Endothelial cell of umbilical vein (primary cell): ENCODE results near the gene DMWD. TPM values are rescaled to one million over a fixed set of nuclear protein-coding genes. Genes with fewer than 3 reads are reported as not detected.

Experiments used
- BruUV-seq: library from RNA; stranded (reverse); fragments of 400-500 nt; replicated peaks from 2 replicates; lab custom pipeline; 2021; lab: Mats Ljungman, UMichigan
- CTCF ChIA-PET: fragments of 300-600, 350-600 bp; sonication (Branson Sonifier 250); formaldehyde crosslinking; loops from one replicate; lab custom pipeline; 2021; ENCODE audit warnings: antibody characterized with exemption, inconsistent platforms; lab: Charles Lee
- POLR2A ChIA-PET: fragments of 300-600, 350-600 bp; sonication (Branson Sonifier 250); formaldehyde crosslinking; loops from one replicate; lab custom pipeline; 2021; ENCODE audit warnings: antibody characterized with exemption, inconsistent platforms; lab: Charles Lee
- DNase-seq: peaks from one replicate; pipeline ENCODE4 v3.0.0-alpha.2; 2011; ENCODE audit warnings: low read depth, low spot score
- FAIRE-seq: peaks from 2 replicates; lab custom pipeline; 2011; peaks lifted over from hg19 to GRCh38; lab: Jason Lieb, UNC
- H2AFZ ChIP-seq: 2 replicates; pipeline ENCODE4 v1.6.0; 2012; ENCODE audit warnings: low read depth, low read length, control low read depth, inconsistent platforms
- H3K27ac ChIP-seq: 2 replicates; pipeline ENCODE4 v1.5.1; 2011; ENCODE audit warnings: low read depth, mild to moderate bottlenecking, control low read depth, low read length, moderate library complexity; ENCODE audit not compliant: insufficient read depth
- H3K27me3 ChIP-seq, 2 experiments: 2 replicates each; pipeline versions ENCODE4 v1.6.0 to v1.6.1; 2011; ENCODE audit warnings: low read length in 2 of 2, mixed read lengths in 1 of 2; ENCODE audit not compliant: control insufficient read depth in 2 of 2, insufficient read depth in 2 of 2
- H3K36me3 ChIP-seq, 2 experiments: 2 replicates in 1 of 2; 3 replicates in 1 of 2; pipeline ENCODE4 v1.5.1; 2011; ENCODE audit warnings: low read length in 2 of 2, mild to moderate bottlenecking in 1 of 2, moderate library complexity in 1 of 2; ENCODE audit not compliant: control insufficient read depth in 2 of 2, insufficient read depth in 2 of 2; ENCODE audit errors: extremely low read depth in 1 of 2
- H3K4me1 ChIP-seq: 3 replicates; pipeline ENCODE4 v1.5.1; 2011; ENCODE audit warnings: mild to moderate bottlenecking, low read length; ENCODE audit not compliant: control insufficient read depth, insufficient read depth; ENCODE audit errors: extremely low read depth
- H3K4me2 ChIP-seq: 2 replicates; pipeline ENCODE4 v1.6.1; 2011; ENCODE audit warnings: low read length, control low read depth, mixed read lengths; ENCODE audit not compliant: insufficient read depth
- H3K4me3 ChIP-seq, 3 experiments: fragments of 200-600 bp in 1 of 3; sonication (generic), shearing (Covaris generic) in 1 of 3; replicated peaks in 1 of 3; 2 replicates each; pipeline ENCODE4 v1.5.1; 2011 to 2016; ENCODE audit warnings: control low read depth in 3 of 3, low read length in 3 of 3, mild to moderate bottlenecking in 2 of 3, inconsistent platforms in 1 of 3, low read depth in 1 of 3, moderate library complexity in 1 of 3; ENCODE audit not compliant: insufficient read depth in 1 of 3
- H3K79me2 ChIP-seq: 2 replicates; pipeline ENCODE4 v1.6.0; 2012; ENCODE audit warnings: low read length, inconsistent platforms; ENCODE audit not compliant: control insufficient read depth, insufficient read depth
- H3K9ac ChIP-seq: replicated peaks from 2 replicates; pipeline ENCODE3; 2011; ENCODE audit warnings: low read length, control low read depth; ENCODE audit not compliant: insufficient read depth; ENCODE audit errors: extremely low read depth
- H3K9me1 ChIP-seq: replicated peaks from 3 replicates; pipeline ENCODE4 v1.6.0; 2011; ENCODE audit warnings: mild to moderate bottlenecking, low read length; ENCODE audit not compliant: control insufficient read depth, insufficient read depth; ENCODE audit errors: extremely low read depth
- H3K9me3 ChIP-seq: replicated peaks from 2 replicates; pipeline ENCODE4 v1.5.1; 2012; ENCODE audit warnings: low read length, inconsistent platforms; ENCODE audit not compliant: control insufficient read depth, insufficient read depth
- H4K20me1 ChIP-seq: replicated peaks from 2 replicates; pipeline ENCODE3; 2011; ENCODE audit warnings: mild to moderate bottlenecking, low read length; ENCODE audit not compliant: control insufficient read depth, insufficient read depth; ENCODE audit errors: extremely low read depth
- EZH2 ChIP-seq: IDR thresholded peaks from 2 replicates; pipeline ENCODE4 v1.6.1; 2012; ENCODE audit warnings: borderline replicate concordance, low read depth, mild to moderate bottlenecking, moderate library complexity, low read length, inconsistent platforms; ENCODE audit not compliant: severe bottlenecking
- FOS ChIP-seq: IDR thresholded peaks from 2 replicates; pipeline ENCODE4 v1.6.1; 2011; ENCODE audit warnings: mild to moderate bottlenecking, low read length, moderate library complexity, borderline replicate concordance; ENCODE audit not compliant: insufficient read depth
- GATA2 ChIP-seq: IDR thresholded peaks from 2 replicates; pipeline ENCODE4 v1.7.0; 2011; ENCODE audit warnings: low read depth, mild to moderate bottlenecking, moderate library complexity, mixed read lengths, low read length; ENCODE audit not compliant: insufficient read length, insufficient read depth
- JUN ChIP-seq: IDR thresholded peaks from 2 replicates; pipeline ENCODE4 v1.6.1; 2011; ENCODE audit warnings: borderline replicate concordance, low read depth; ENCODE audit not compliant: insufficient read length, insufficient read depth
- MYC ChIP-seq: IDR thresholded peaks from one replicate; pipeline ENCODE4 v1.6.1; 2011; ENCODE audit warnings: mild to moderate bottlenecking, low read depth, low read length
- POLR2A ChIP-seq: IDR thresholded peaks from 2 replicates; pipeline ENCODE4 v1.6.1; 2012; ENCODE audit warnings: low read depth, mild to moderate bottlenecking, control low read depth, low read length
- POLR2AphosphoS5 ChIP-seq: IDR thresholded peaks from 2 replicates; pipeline ENCODE4 v1.6.1; 2012; ENCODE audit warnings: low read depth, mild to moderate bottlenecking, control low read depth, low read length, moderate library complexity; ENCODE audit not compliant: insufficient read depth
- dilution Hi-C: fragments of 300-500 bp; cut with MboI; formaldehyde crosslinking; loops from one replicate; pipeline ENCODE4 v1.15.0; 2019; ENCODE audit warnings: low sequenced_read_pairs; ENCODE audit not compliant: extremely low pct_ligation_motif_present
- intact Hi-C: fragments of 100-400 bp; cut with micrococcal nuclease; formaldehyde crosslinking; loops from one replicate; pipeline ENCODE4 v1.10.0; 2022
- polyA plus RNA-seq, 4 experiments: library from polyadenylated mRNA; depleted of rRNA in 3 of 4; stranded (reverse) in 3 of 4; unstranded in 1 of 4; fragments of >200 nt; gene quantifications; 2 replicates each; pipeline versions ENCODE4 v1.2.1 to v1.2.3, GENCODE V29; 2011 to 2012; ENCODE audit warnings: missing spikeins in 1 of 4
- total RNA-seq: library from RNA; stranded (reverse); gene quantifications from 2 replicates; pipeline ENCODE4 v1.2.3, GENCODE V29; 2021
- TF ChIP-seq, protein P1 (sequence below), 2 donors: IDR thresholded peaks; 1 replicate in 1 of 2; 2 replicates in 1 of 2; pipeline ENCODE4 v1.5.1; 2011; ENCODE audit warnings: low read length in 2 of 2, mild to moderate bottlenecking in 2 of 2, moderate library complexity in 2 of 2, control low read depth in 1 of 2, inconsistent platforms in 1 of 2, low read depth in 1 of 2; ENCODE audit not compliant: insufficient read depth in 1 of 2; ENCODE audit errors: extremely low read depth in 1 of 2
- TF ChIP-seq, protein P2 (sequence below): IDR thresholded peaks from 2 replicates; pipeline ENCODE4 v1.6.1; 2011; ENCODE audit not compliant: insufficient read depth, insufficient read length

Gene DMWD
- total and polyA plus RNA-seq, 2 donors (not counting 3 experiments of a cell fraction or from before 2014, with no cell fraction given) = 36.9 to 81.1 TPM

DNA sequence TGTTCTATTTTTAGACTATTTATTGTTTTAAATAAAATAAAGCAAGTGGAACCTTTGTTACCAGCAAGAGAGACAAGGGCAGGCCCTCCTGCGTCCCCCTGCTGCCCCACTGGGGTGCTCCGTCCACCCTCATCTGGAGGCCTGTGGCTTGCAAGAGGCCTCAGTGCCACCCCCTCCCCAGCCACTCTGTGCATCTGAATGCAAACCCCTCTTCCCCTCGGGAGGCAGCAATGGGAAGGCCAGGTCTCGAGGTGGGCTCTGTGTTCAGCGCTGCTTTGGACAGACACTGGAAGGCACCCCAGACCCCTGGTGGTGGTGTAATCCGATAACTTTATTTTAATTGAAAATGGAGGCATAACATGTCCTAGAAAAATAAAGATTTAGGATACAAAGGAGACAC, 28.2 kb downstream of the DMWD start:
- POLR2A ChIA-PET = no interaction called here
- no peak for FAIRE-seq

More for the DNA sequence above, 28.2 kb downstream of the DMWD start:
- H3K4me2 ChIP-seq = no peak overlapping the region
- no peaks in the 10 kb centered on the region for H3K36me3 ChIP-seq
- no peak overlapping the region for H3K4me3 ChIP-seq
- no peaks in the 10 kb centered on the region for H3K27me3 ChIP-seq
- H3K9ac ChIP-seq = no peak overlapping the region
- peaks cover 2% of the 10 kb centered on the region for H3K79me2 ChIP-seq
- dilution Hi-C loops = no loop called here
- CTCF ChIA-PET = interaction anchor here (6.7 kb wide), 1 partner anchor 71 kb away, joined by 56 read pairs; the partner anchor contains the start of genes QPCTL and SNRPD2
- no peaks in the 10 kb centered on the region for H3K9me3 ChIP-seq
- intact Hi-C loops = no loop called here
- no peak for DNase-seq
- TF ChIP-seq, protein P1, sequence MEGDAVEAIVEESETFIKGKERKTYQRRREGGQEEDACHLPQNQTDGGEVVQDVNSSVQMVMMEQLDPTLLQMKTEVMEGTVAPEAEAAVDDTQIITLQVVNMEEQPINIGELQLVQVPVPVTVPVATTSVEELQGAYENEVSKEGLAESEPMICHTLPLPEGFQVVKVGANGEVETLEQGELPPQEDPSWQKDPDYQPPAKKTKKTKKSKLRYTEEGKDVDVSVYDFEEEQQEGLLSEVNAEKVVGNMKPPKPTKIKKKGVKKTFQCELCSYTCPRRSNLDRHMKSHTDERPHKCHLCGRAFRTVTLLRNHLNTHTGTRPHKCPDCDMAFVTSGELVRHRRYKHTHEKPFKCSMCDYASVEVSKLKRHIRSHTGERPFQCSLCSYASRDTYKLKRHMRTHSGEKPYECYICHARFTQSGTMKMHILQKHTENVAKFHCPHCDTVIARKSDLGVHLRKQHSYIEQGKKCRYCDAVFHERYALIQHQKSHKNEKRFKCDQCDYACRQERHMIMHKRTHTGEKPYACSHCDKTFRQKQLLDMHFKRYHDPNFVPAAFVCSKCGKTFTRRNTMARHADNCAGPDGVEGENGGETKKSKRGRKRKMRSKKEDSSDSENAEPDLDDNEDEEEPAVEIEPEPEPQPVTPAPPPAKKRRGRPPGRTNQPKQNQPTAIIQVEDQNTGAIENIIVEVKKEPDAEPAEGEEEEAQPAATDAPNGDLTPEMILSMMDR (IDR thresholded peaks at IDR 0.05; ENCODE audit: extremely low read depth in 1 of 2, insufficient read depth in 1 of 2, low read depth in 1 of 2, low read length in 2 of 2) = no peak
- TF ChIP-seq EZH2 (no peak), POLR2AphosphoS5 (no peak), JUN (no peak), FOS (no peak), MYC (no peak), POLR2A (no peak), GATA2 (no peak)
- TF ChIP-seq, protein P2, sequence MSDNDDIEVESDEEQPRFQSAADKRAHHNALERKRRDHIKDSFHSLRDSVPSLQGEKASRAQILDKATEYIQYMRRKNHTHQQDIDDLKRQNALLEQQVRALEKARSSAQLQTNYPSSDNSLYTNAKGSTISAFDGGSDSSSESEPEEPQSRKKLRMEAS = no peak
- H3K27ac ChIP-seq = no peak overlapping the region
- H3K9me1 ChIP-seq = no peaks in the 10 kb centered on the region
- no peak overlapping the region for H2AFZ ChIP-seq
- H4K20me1 ChIP-seq = no peaks in the 10 kb centered on the region
- BruUV-seq = no TSS peak
- peaks cover 6% of the 10 kb centered on the region for H3K4me1 ChIP-seq
